Testis (tissue), 2 donors: ENCODE data around the gene SSH3.

ENCODE experiments used
- CTCF ChIP-seq, 3 experiments: fragments of 450-650 bp in 2 of 3; fragments of 200-600 bp in 1 of 3; sonication (generic) in 1 of 3; IDR thresholded peaks; one replicate each; pipeline ENCODE4 v1.5.1; 2016 to 2019; ENCODE audit warnings: antibody characterized with exemption in 3 of 3, mild to moderate bottlenecking in 2 of 3, moderate library complexity in 1 of 3
- POLR2A ChIP-seq: fragments of 450-650 bp; IDR thresholded peaks from one replicate; pipeline ENCODE4 v1.6.1; 2017; ENCODE audit warnings: antibody characterized with exemption, mild to moderate bottlenecking, moderate library complexity

- TF ChIP-seq POLR2A = no peak
- TF ChIP-seq CTCF (IDR thresholded peaks at IDR 0.05) = no peak
Observed at GRCh38 chr11:67352546-67353316, 49.4 kb downstream of the SSH3 start.
